ENCODE results near the gene SPRYD3.

- TF ChIP-seq, protein P1, sequence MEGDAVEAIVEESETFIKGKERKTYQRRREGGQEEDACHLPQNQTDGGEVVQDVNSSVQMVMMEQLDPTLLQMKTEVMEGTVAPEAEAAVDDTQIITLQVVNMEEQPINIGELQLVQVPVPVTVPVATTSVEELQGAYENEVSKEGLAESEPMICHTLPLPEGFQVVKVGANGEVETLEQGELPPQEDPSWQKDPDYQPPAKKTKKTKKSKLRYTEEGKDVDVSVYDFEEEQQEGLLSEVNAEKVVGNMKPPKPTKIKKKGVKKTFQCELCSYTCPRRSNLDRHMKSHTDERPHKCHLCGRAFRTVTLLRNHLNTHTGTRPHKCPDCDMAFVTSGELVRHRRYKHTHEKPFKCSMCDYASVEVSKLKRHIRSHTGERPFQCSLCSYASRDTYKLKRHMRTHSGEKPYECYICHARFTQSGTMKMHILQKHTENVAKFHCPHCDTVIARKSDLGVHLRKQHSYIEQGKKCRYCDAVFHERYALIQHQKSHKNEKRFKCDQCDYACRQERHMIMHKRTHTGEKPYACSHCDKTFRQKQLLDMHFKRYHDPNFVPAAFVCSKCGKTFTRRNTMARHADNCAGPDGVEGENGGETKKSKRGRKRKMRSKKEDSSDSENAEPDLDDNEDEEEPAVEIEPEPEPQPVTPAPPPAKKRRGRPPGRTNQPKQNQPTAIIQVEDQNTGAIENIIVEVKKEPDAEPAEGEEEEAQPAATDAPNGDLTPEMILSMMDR (IDR thresholded peaks at IDR 0.05), result no peak
- no peak for TF ChIP-seq POLR2A (IDR thresholded peaks at IDR 0.05)
Observed at GRCh38 chr12:53082637-53083175, 3.5 kb upstream of the SPRYD3 start.

Data from Peyer's patch (tissue), 4 donors.